HFF-Myc (cell line): ENCODE measurements around the gene EIPR1.
"Not testable (repeated sequence)": the region's sequence is repeated elsewhere in the genome, so short reads cannot be mapped to it uniquely, and the experiment has no call there.

Source experiments
- DNase-seq: peaks from one replicate; pipeline ENCODE4 v3.0.0-alpha.2; 2011; ENCODE audit warnings: low read depth; ENCODE audit errors: extremely low read depth
- H3K4me3 ChIP-seq: replicated peaks from 2 replicates; pipeline ENCODE4 v1.5.1; 2011; ENCODE audit warnings: low read depth, mild to moderate bottlenecking, control low read depth, low read length
- CTCF ChIP-seq: IDR thresholded peaks from 2 replicates; pipeline ENCODE4 v1.5.1; 2012; ENCODE audit warnings: mild to moderate bottlenecking, low read depth, low read length, control low read depth; ENCODE audit errors: missing control alignments

The EIPR1 gene

GRCh38 chr2:3290655-3291054 lies 87.0 kb downstream of the EIPR1 start:
- no peak for TF ChIP-seq CTCF
- no peak for DNase-seq
- H3K4me3 ChIP-seq = no peak overlapping the region

DNA sequence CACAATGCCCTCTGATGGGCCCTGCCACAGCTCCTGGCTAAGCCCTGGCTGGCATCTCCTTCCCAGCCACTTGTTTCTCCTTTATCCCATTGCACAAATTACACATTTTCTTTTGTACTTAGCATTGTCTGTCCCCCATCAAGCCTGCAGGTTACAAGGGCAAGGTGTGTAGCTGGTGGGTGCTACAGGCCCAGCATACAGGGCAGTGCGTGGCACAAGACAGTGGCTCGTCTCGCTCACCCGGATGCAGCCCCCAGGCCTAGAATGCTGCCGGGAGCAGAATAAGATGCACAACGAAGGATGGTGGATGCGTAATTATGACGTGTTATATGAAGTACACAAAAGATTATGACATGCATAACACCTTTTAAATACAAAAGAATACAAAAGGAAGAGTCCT lies 87.6 kb downstream of the EIPR1 start:
- DNase-seq = no peak
- H3K4me3 ChIP-seq = no peak overlapping the region
- no peak for TF ChIP-seq CTCF

DNA sequence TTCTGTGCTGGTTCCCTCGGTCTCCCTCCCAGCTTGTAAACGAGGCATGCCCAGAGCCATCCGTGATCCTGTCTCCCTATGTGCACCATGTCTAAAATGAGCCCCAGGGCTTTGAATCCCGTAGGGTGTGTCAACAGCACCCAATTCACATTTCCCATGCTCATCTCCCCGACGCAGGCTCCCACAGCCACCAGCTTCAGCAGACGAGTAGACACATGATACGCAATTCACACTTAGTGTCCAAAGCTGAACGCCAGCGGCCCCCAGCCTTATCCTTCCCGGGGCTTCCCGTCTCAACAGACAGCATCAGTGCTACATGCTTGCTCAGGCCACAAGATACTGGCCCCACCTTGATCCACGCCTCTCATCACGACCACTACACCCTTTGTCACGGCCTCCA lies 88.1 kb downstream of the EIPR1 start:
- H3K4me3 ChIP-seq = no peak overlapping the region
- DNase-seq = no peak
- no peak for TF ChIP-seq CTCF

GRCh38 chr2:3289171-3289515 lies 88.5 kb downstream of the EIPR1 start:
- no peak for DNase-seq
- no peak overlapping the region for H3K4me3 ChIP-seq
- TF ChIP-seq CTCF = no peak

DNA sequence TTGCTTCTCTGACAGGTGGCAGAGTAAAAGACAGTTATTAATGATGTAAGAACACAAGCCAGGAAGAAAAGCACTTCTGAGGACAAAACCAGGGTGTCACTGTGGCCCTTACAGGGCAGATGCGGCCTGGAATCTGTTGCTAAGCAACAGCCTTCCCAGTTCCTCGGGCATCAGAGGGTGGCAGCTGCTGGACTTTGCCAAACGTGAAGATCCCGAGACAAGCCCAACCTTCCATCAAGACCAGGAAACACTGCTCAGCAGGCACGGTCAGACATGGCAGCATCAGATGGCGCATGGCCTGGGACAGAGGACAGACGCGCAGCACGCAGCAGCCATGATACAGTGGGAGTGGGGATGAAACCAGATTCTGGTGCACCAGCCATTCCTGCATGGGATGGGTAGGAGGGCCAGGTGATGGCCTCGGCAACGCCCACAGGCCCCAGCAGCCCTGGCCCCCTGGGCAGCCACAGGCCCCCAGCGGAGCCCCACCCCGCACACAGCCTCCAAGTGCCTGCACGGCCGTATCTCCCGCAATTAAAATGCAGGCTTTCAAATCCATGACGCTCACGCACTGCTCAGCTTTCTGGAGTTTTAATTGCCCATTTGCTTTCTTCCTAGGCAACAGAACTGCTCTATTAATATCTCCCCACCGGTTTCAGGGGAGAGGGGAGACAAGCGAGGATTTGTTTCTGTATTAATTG lies 89.0 kb downstream of the EIPR1 start:
- no peak for TF ChIP-seq CTCF
- DNase-seq = no peak
- no peak overlapping the region for H3K4me3 ChIP-seq

DNA sequence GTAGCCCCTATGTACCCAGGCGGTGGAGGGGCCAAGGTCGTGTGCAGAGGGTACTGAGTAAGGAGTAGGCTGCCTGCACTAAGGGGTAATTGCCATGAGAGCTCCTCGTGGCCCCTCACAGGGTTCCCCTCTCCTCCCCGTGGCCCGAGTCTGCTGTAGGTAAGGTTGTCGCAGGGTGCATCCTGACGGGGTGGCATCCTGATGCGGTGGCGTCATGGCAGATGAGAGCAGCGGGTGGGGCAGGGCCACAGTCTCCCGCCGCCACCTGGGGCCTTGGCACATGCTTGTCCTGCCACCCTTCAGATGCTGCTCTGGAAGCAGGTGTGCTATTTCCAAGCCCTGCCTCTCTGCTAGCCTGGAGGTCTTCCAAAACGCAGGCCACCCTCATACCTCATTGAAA lies 89.7 kb downstream of the EIPR1 start:
- no peak for DNase-seq
- no peak for TF ChIP-seq CTCF
- no peak overlapping the region for H3K4me3 ChIP-seq

- not testable (repeated sequence) for DNase-seq, H3K4me3 ChIP-seq
These were observed 91.0 kb downstream of the EIPR1 start for GRCh38 chr2:3286646-3287036.
